ENCODE data around the gene RNF41. TPM values are rescaled to one million over a fixed set of nuclear protein-coding genes. Genes with fewer than 3 reads are reported as not detected.

RNF41 gene
- total and polyA plus RNA-seq, 2 of the 13 experiments (the other 11 are each of a cell fraction or from before 2014, with no cell fraction given), result 27.1 to 39.4 TPM

GRCh38 chr12:56221757-56222530, at the start of gene RNF41 (continued):
- TF ChIP-seq ZNF362 (CRISPR knock-in tag; IDR thresholded peaks at IDR 0.05; ENCODE audit: borderline replicate concordance), result peak; percentile 31; the same call in 1 of the 2 replicates
- no peak for TF ChIP-seq AKAP8 (CRISPR knock-in tag; IDR thresholded peaks at IDR 0.05)
- 0 out of 2 replicates have a peak, but pooled peaks have one; percentile 75 for TF ChIP-seq ZNF274 (CRISPR knock-in tag; IDR thresholded peaks at IDR 0.05)
- no peak for TF ChIP-seq AFF4 (CRISPR knock-in tag; IDR thresholded peaks at IDR 0.05)
- 0 out of 2 replicates have a peak, but pooled peaks have one; percentile 27 for TF ChIP-seq IRF2 (CRISPR knock-in tag; IDR thresholded peaks at IDR 0.05)
- TF ChIP-seq KAT7 (CRISPR knock-in tag; IDR thresholded peaks at IDR 0.05; ENCODE audit: borderline replicate concordance), result no peak
- TF ChIP-seq HMGXB3 (CRISPR knock-in tag; IDR thresholded peaks at IDR 0.05; ENCODE audit: borderline replicate concordance), result peak; percentile 71; the same call in 1 of the 2 replicates
- peak; percentile 57; the same call in 1 of the 2 replicates for TF ChIP-seq WIZ (CRISPR knock-in tag; IDR thresholded peaks at IDR 0.05)
- peak; percentile 80 to 85 for TF ChIP-seq POLR2A (IDR thresholded peaks at IDR 0.05; ENCODE audit: insufficient read depth in 1 of 2, low read depth in 2 of 2, low read length in 2 of 2)
- TF ChIP-seq MED1 (CRISPR knock-in tag; IDR thresholded peaks at IDR 0.05), result peak; percentile 61
- TF ChIP-seq ZNF367 (CRISPR knock-in tag; IDR thresholded peaks at IDR 0.05; ENCODE audit: borderline replicate concordance), result no peak
- TF ChIP-seq YY1 (IDR thresholded peaks at IDR 0.05; ENCODE audit: insufficient read depth, insufficient replicate concordance, low read depth, low read length), result peak; percentile 45
- TF ChIP-seq ZZZ3 (CRISPR knock-in tag; IDR thresholded peaks at IDR 0.05; ENCODE audit: borderline replicate concordance), result peak; percentile 74; the same call in 1 of the 2 replicates
- TF ChIP-seq ZBTB3 (CRISPR knock-in tag; IDR thresholded peaks at IDR 0.05; ENCODE audit: borderline replicate concordance, low read depth), result 0 out of 2 replicates have a peak, but pooled peaks have one; percentile 60
- peak; percentile 60 for TF ChIP-seq ASH2L (IDR thresholded peaks at IDR 0.05; ENCODE audit: insufficient read length, low read depth, low read length)
- no peak for TF ChIP-seq EP300 (IDR thresholded peaks at IDR 0.05; ENCODE audit: low read depth in 2 of 2, low read length in 2 of 2)
- TF ChIP-seq EP300 (CRISPR knock-in tag; IDR thresholded peaks at IDR 0.05; ENCODE audit: borderline replicate concordance), result no peak
- peak; percentile 69; the same call in 1 of the 2 replicates for TF ChIP-seq RXRA (CRISPR knock-in tag; IDR thresholded peaks at IDR 0.05)
- 0 out of 2 replicates have a peak, but pooled peaks have one; percentile 51 for TF ChIP-seq RARG (CRISPR knock-in tag; IDR thresholded peaks at IDR 0.05; ENCODE audit: low read depth)
- TF ChIP-seq HMG20B (CRISPR knock-in tag; conservative IDR thresholded peaks at IDR 0.05), result no peak

Data from HepG2 (cell line).